OCI-LY7 (cell line): ENCODE results near the gene SYCP2.

ENCODE experiments used
- CTCF ChIP-seq: fragments of 200-600 bp; sonication (generic); conservative IDR thresholded peaks from 2 replicates; pipeline ENCODE4 v1.5.1; 2014; ENCODE audit warnings: mild to moderate bottlenecking, antibody characterized with exemption, low read length, moderate library complexity, mixed read lengths
- EZH2phosphoT487 ChIP-seq: fragments of 200-600 bp; sonication (generic); IDR thresholded peaks from 2 replicates; pipeline ENCODE4 v1.6.1; 2018; ENCODE audit warnings: low read depth, borderline replicate concordance, mild to moderate bottlenecking, mixed run types, antibody characterized with exemption, low read length, moderate library complexity, mixed read lengths

DNA sequence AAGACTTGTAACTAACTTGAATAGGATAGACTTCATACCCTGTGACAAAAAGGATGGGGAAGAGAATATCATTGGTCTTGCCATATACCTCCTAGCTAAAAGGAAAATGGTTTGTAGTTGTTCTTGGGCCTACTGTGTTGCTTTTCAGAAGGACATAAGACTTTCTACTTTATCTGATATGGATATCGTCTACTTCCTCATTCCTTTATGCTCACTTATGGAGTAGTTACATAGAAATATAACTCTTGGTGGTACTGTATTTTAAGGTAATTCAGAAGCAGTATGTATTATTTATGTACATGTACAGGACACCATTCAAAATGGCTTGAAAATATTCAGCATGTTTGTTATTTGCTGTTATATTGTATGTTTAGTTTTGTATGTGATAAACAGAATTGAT is 14.8 kb upstream of the SYCP2 start:
- no peak for TF ChIP-seq EZH2phosphoT487
- TF ChIP-seq CTCF, result no peak
